Neural progenitor cell (in vitro differentiated cells): ENCODE results near the gene ISCA1. TPM values are rescaled to one million over a fixed set of nuclear protein-coding genes. Genes with fewer than 3 reads are reported as not detected.
"Not testable (repeated sequence)": the region's sequence is repeated elsewhere in the genome, so short reads cannot be mapped to it uniquely, and the experiment has no call there.

ENCODE experiments used
- DNase-seq: peaks from one replicate; pipeline ENCODE4 v3.0.0-alpha.2; 2016; ENCODE audit warnings: low spot score
- H2AFZ ChIP-seq: fragments of 200-600 bp; sonication (generic); replicated peaks from 2 replicates; pipeline ENCODE4 v1.6.1; 2016; ENCODE audit warnings: antibody characterized with exemption
- H3F3A ChIP-seq: fragments of 200-600 bp; sonication (generic); 2 replicates; pipeline ENCODE4 v1.6.1; 2016; ENCODE audit warnings: antibody characterized with exemption, low read depth
- H3K27ac ChIP-seq: fragments of 200-600 bp; sonication (generic); 2 replicates; pipeline ENCODE4 v1.5.1; 2016; ENCODE audit warnings: mild to moderate bottlenecking
- H3K27me3 ChIP-seq: fragments of 200-600 bp; sonication (generic); 2 replicates; pipeline ENCODE4 v1.6.1; 2016; ENCODE audit warnings: mild to moderate bottlenecking, moderate library complexity
- H3K36me3 ChIP-seq: fragments of 200-600 bp; sonication (generic); 2 replicates; pipeline ENCODE4 v1.5.1; 2016
- H3K4me1 ChIP-seq: fragments of 200-600 bp; sonication (generic); 2 replicates; pipeline ENCODE4 v1.6.1; 2016; ENCODE audit warnings: mixed run types
- H3K4me2 ChIP-seq: fragments of 200-600 bp; sonication (generic); 2 replicates; pipeline ENCODE4 v1.6.1; 2016
- H3K4me3 ChIP-seq: fragments of 200-600 bp; sonication (generic); 2 replicates; pipeline ENCODE4 v1.5.1; 2016
- H3K79me2 ChIP-seq: fragments of 200-600 bp; sonication (generic); 2 replicates; pipeline ENCODE4 v1.6.1; 2016; ENCODE audit warnings: low read depth
- H3K9ac ChIP-seq: fragments of 200-600 bp; sonication (generic); 2 replicates; pipeline ENCODE4 v1.6.1; 2016
- H3K9me3 ChIP-seq: fragments of 200-600 bp; sonication (generic); 2 replicates; pipeline ENCODE4 v1.5.1; 2016; ENCODE audit warnings: low read depth
- H4K20me1 ChIP-seq: fragments of 200-600 bp; sonication (generic); 2 replicates; pipeline ENCODE4 v1.6.1; 2016; ENCODE audit warnings: low read depth
- H3K27ac Mint-ChIP-seq: 3 replicates; pipeline ENCODE4 v1.8.0; 2021; ENCODE audit warnings: mixed read lengths
- H3K27me3 Mint-ChIP-seq: 2 replicates; pipeline ENCODE4 v1.8.0; 2022; ENCODE audit warnings: low read depth, mild to moderate bottlenecking, inconsistent platforms, moderate library complexity, mixed read lengths; ENCODE audit not compliant: insufficient read depth
- H3K36me3 Mint-ChIP-seq: 3 replicates; pipeline ENCODE4 v1.8.0; 2021; ENCODE audit warnings: mixed read lengths
- H3K4me1 Mint-ChIP-seq: 3 replicates; pipeline ENCODE4 v1.8.0; 2021; ENCODE audit warnings: mixed read lengths
- H3K4me3 Mint-ChIP-seq: 3 replicates; pipeline ENCODE4 v1.8.0; 2021; ENCODE audit warnings: mild to moderate bottlenecking, moderate library complexity, mixed read lengths
- H3K9me3 Mint-ChIP-seq: 3 replicates; pipeline ENCODE4 v1.8.0; 2020; ENCODE audit warnings: mixed read lengths
- EZH2 ChIP-seq: fragments of 200-600 bp; sonication (generic); IDR thresholded peaks from 2 replicates; pipeline ENCODE4 v1.6.1; 2017; ENCODE audit warnings: antibody characterized with exemption, mild to moderate bottlenecking, moderate library complexity
- EZH2phosphoT487 ChIP-seq: fragments of 200-600 bp; sonication (generic); IDR thresholded peaks from 2 replicates; pipeline ENCODE4 v1.6.1; 2017; ENCODE audit warnings: antibody characterized with exemption
- total RNA-seq: library from RNA; depleted of rRNA; stranded (reverse); fragments of >200 nt; gene quantifications from 2 replicates; pipeline ENCODE4 v1.2.3, GENCODE V29; 2015; ENCODE audit warnings: low replicate concordance
- TF ChIP-seq, protein P1 (sequence below): fragments of 200-600 bp; sonication (generic); IDR thresholded peaks from 2 replicates; pipeline ENCODE4 v1.5.1; 2017; ENCODE audit warnings: antibody characterized with exemption, mild to moderate bottlenecking

The ISCA1 gene
- total RNA-seq, 1 donor from 2014 or later, result 42.9 TPM

DNA sequence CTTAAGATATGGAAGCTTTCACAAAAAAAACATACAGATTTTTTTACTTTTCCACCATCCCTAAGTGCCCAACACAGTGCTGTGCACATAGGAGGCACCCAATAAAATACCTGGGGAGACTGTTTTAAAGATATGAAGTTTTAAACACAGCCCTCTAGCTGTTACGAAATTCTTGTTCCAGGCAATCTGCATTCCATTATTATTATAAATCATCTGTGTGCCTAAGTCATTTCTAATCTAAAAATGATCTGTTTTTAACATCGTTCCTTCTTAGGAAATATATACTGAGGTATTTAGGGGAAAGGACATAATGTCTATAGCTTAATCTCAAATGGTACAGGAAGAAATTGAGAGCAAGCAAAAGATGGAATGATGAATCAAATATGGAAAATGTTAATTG lies 32.7 kb upstream of the ISCA1 start:
- H3K4me1 Mint-ChIP-seq, result no peaks in the 10 kb centered on the region
- H3K27me3 Mint-ChIP-seq, result no peaks in the 10 kb centered on the region
- H3K4me3 Mint-ChIP-seq, result no peak overlapping the region
- no peak overlapping the region for H3K27ac Mint-ChIP-seq
- H4K20me1 ChIP-seq, result no peaks in the 10 kb centered on the region
- H3K27me3 ChIP-seq, result no peaks in the 10 kb centered on the region
- no peak for TF ChIP-seq EZH2phosphoT487
- TF ChIP-seq EZH2, result no peak
- TF ChIP-seq, protein P1, sequence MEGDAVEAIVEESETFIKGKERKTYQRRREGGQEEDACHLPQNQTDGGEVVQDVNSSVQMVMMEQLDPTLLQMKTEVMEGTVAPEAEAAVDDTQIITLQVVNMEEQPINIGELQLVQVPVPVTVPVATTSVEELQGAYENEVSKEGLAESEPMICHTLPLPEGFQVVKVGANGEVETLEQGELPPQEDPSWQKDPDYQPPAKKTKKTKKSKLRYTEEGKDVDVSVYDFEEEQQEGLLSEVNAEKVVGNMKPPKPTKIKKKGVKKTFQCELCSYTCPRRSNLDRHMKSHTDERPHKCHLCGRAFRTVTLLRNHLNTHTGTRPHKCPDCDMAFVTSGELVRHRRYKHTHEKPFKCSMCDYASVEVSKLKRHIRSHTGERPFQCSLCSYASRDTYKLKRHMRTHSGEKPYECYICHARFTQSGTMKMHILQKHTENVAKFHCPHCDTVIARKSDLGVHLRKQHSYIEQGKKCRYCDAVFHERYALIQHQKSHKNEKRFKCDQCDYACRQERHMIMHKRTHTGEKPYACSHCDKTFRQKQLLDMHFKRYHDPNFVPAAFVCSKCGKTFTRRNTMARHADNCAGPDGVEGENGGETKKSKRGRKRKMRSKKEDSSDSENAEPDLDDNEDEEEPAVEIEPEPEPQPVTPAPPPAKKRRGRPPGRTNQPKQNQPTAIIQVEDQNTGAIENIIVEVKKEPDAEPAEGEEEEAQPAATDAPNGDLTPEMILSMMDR, result no peak
- peaks cover 32% of the 10 kb centered on the region for H3K36me3 Mint-ChIP-seq
- H3F3A ChIP-seq, result no peaks in the 10 kb centered on the region
- no peak overlapping the region for H3K9ac ChIP-seq
- H3K9me3 Mint-ChIP-seq, result peaks cover 4% of the 10 kb centered on the region
- DNase-seq, result no peak
- H3K36me3 ChIP-seq, result peaks cover 3% of the 10 kb centered on the region
- H3K4me3 ChIP-seq, result no peak overlapping the region
- no peak overlapping the region for H3K27ac ChIP-seq
- no peaks in the 10 kb centered on the region for H3K4me1 ChIP-seq
- H2AFZ ChIP-seq, result no peak overlapping the region
- H3K79me2 ChIP-seq, result no peaks in the 10 kb centered on the region
- H3K4me2 ChIP-seq, result no peak overlapping the region
- H3K9me3 ChIP-seq, result no peaks in the 10 kb centered on the region

GRCh38 chr9:86312959-86313358 lies 30.6 kb upstream of the ISCA1 start:
- not testable (repeated sequence) for H3F3A ChIP-seq, H3K9ac ChIP-seq, H3K79me2 ChIP-seq, H3K9me3 ChIP-seq, H3K27me3 Mint-ChIP-seq, H3K4me1 Mint-ChIP-seq, H3K9me3 Mint-ChIP-seq, H3K4me3 Mint-ChIP-seq, DNase-seq, H3K4me2 ChIP-seq, H3K4me3 ChIP-seq, H3K4me1 ChIP-seq, H3K27ac ChIP-seq, H4K20me1 ChIP-seq, H3K27ac Mint-ChIP-seq, H3K27me3 ChIP-seq, H2AFZ ChIP-seq
- H3K36me3 Mint-ChIP-seq, result peaks cover 44% of the 10 kb centered on the region
- peaks cover 24% of the 10 kb centered on the region for H3K36me3 ChIP-seq

GRCh38 chr9:86308687-86309086 lies 26.3 kb upstream of the ISCA1 start:
- Histone ChIP-seq H3K4me3 (no peak overlapping the region), H4K20me1 (no peaks in the 10 kb centered on the region), H3K27me3 (no peaks in the 10 kb centered on the region), H3K27ac (no peak overlapping the region), H3K4me2 (no peak overlapping the region), H3K79me2 (no peaks in the 10 kb centered on the region), H3F3A (peaks cover 3% of the 10 kb centered on the region), H3K4me1 (peaks cover 8% of the 10 kb centered on the region), H2AFZ (no peak overlapping the region), H3K9ac (no peak overlapping the region), H3K9me3 (no peaks in the 10 kb centered on the region), H3K36me3 (peaks cover 26% of the 10 kb centered on the region)
- peaks cover 39% of the 10 kb centered on the region for H3K36me3 Mint-ChIP-seq
- no peak overlapping the region for H3K4me3 Mint-ChIP-seq
- peaks cover 2% of the 10 kb centered on the region for H3K27me3 Mint-ChIP-seq
- no peak overlapping the region for H3K27ac Mint-ChIP-seq
- DNase-seq, result no peak
- TF ChIP-seq, protein P1, result no peak
- TF ChIP-seq EZH2phosphoT487 (no peak), EZH2 (no peak)
- H3K9me3 Mint-ChIP-seq, result peaks cover 4% of the 10 kb centered on the region
- H3K4me1 Mint-ChIP-seq, result peaks cover 3% of the 10 kb centered on the region

DNA sequence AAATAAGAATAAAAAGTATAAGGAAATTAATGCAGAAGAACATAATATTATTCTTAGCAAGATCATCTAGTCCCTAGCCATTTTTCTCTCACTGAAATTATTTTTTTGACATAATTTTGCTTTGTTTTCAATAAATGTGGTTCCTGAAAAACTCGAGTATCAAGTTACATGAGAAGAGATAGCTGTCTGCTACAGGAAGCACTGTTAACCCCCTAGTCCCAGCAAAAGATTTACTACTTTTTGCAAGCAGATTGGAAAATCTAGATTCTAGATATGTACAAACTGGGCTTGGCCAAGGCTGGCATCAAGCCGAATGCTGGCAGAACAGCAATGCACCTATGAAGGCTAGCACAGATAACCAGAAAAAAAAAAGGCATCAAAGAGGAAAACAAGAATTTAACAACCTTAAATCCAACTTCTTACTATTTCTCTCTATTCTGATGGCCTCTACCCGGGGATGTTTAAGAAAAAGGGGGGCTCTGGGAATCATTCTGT lies 21.9 kb upstream of the ISCA1 start:
- Histone ChIP-seq H3F3A (peaks cover 5% of the 10 kb centered on the region), H3K9ac (no peak overlapping the region), H3K27ac (peak overlapping the region; percentile 5), H4K20me1 (peaks cover 3% of the 10 kb centered on the region), H3K27me3 (no peaks in the 10 kb centered on the region), H3K4me1 (peaks cover 13% of the 10 kb centered on the region), H3K4me3 (no peak overlapping the region), H3K4me2 (no peak overlapping the region), H3K79me2 (no peaks in the 10 kb centered on the region), H3K36me3 (peaks cover 24% of the 10 kb centered on the region), H2AFZ (no peak overlapping the region), H3K9me3 (no peaks in the 10 kb centered on the region)
- DNase-seq, result no peak
- TF ChIP-seq EZH2phosphoT487 (no peak), EZH2 (no peak)
- TF ChIP-seq, protein P1, result no peak
- Mint-ChIP-seq H3K36me3 (peaks cover 27% of the 10 kb centered on the region), H3K4me3 (no peak overlapping the region), H3K27ac (peak overlapping the region; percentile 15), H3K4me1 (peaks cover 6% of the 10 kb centered on the region), H3K9me3 (no peaks in the 10 kb centered on the region), H3K27me3 (peaks cover 2% of the 10 kb centered on the region)
